Measurements from ENCODE around the gene PRKCA. TPM values are rescaled to one million over a fixed set of nuclear protein-coding genes. Genes with fewer than 3 reads are reported as not detected.
A peak's percentile ranks its signal among the peaks of the same experiment; 100 is the strongest.

The PRKCA gene
- total and polyA plus RNA-seq, 10 of the 15 experiments (the other 5 are each of a cell fraction or from before 2014, with no cell fraction given), result 0.11 to 14.6 (median 0.72) TPM

DNA sequence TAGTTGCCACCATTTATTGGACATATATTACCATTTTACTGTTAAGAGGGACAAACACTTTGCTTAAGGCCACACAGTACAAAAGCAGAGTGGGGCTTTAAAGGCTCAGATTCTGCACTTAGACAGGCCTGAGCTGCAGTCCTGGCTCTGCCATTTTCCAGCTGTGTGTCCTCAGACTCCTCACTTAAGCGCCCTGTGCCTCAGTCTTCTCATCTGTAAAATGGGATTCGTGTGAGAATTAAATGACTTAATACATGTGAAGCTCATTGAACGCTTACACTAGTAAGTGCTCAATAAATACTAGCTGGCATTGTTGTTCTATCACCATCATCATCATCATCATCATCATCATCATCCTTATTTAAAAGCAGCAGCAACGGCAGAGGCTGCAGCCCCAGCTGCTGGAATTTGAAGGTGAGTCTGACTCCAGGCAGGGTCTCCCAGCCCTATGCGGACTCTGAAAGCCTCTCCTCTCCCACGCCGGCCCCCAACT, 532.1 kb downstream of the PRKCA start (continued):
- TF ChIP-seq SREBF1 (IDR thresholded peaks at IDR 0.05; ENCODE audit: low read length) (no peak), POLR2AphosphoS2 (IDR thresholded peaks at IDR 0.05; ENCODE audit: low read depth, low read length) (no peak), EZH2 (IDR thresholded peaks at IDR 0.05; ENCODE audit: borderline replicate concordance, control insufficient read depth, low read depth, low read length) (no peak), GATAD2B (conservative IDR thresholded peaks at IDR 0.05; ENCODE audit: low read depth) (no peak), HDAC2 (IDR thresholded peaks at IDR 0.05) (no peak)
- TF ChIP-seq, protein P1, sequence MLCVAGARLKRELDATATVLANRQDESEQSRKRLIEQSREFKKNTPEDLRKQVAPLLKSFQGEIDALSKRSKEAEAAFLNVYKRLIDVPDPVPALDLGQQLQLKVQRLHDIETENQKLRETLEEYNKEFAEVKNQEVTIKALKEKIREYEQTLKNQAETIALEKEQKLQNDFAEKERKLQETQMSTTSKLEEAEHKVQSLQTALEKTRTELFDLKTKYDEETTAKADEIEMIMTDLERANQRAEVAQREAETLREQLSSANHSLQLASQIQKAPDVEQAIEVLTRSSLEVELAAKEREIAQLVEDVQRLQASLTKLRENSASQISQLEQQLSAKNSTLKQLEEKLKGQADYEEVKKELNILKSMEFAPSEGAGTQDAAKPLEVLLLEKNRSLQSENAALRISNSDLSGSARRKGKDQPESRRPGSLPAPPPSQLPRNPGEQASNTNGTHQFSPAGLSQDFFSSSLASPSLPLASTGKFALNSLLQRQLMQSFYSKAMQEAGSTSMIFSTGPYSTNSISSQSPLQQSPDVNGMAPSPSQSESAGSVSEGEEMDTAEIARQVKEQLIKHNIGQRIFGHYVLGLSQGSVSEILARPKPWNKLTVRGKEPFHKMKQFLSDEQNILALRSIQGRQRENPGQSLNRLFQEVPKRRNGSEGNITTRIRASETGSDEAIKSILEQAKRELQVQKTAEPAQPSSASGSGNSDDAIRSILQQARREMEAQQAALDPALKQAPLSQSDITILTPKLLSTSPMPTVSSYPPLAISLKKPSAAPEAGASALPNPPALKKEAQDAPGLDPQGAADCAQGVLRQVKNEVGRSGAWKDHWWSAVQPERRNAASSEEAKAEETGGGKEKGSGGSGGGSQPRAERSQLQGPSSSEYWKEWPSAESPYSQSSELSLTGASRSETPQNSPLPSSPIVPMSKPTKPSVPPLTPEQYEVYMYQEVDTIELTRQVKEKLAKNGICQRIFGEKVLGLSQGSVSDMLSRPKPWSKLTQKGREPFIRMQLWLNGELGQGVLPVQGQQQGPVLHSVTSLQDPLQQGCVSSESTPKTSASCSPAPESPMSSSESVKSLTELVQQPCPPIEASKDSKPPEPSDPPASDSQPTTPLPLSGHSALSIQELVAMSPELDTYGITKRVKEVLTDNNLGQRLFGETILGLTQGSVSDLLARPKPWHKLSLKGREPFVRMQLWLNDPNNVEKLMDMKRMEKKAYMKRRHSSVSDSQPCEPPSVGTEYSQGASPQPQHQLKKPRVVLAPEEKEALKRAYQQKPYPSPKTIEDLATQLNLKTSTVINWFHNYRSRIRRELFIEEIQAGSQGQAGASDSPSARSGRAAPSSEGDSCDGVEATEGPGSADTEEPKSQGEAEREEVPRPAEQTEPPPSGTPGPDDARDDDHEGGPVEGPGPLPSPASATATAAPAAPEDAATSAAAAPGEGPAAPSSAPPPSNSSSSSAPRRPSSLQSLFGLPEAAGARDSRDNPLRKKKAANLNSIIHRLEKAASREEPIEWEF (IDR thresholded peaks at IDR 0.05; ENCODE audit: insufficient replicate concordance, low read depth, low read length), result no peak

- H3K4me2 ChIP-seq (ENCODE audit: control insufficient read depth, insufficient read depth), result no peak within 1 kb of the TSS
- FAIRE-seq (no peak), ATAC-seq (peak; percentile 51), DNase-seq (ENCODE audit: low read depth, low spot score) (no peak)
- SMC1A ChIA-PET (ENCODE audit: uncharacterized antibody, unreplicated experiment), result no interaction called here
- in situ Hi-C loops (cut with MboI) (no loop called here), intact Hi-C loops (cut with micrococcal nuclease; ENCODE audit: unreplicated experiment) (no loop called here)
- no peaks in the 10 kb centered on the region for H4K20me1 ChIP-seq (ENCODE audit: control insufficient read depth, insufficient read depth)
- H3K9ac ChIP-seq (ENCODE audit: control insufficient read depth, insufficient read depth, low read length), result no peak within 1 kb of the TSS
- H3K27me3 ChIP-seq (replicated peaks in 1 of 2; ENCODE audit: control insufficient read depth in 2 of 2, insufficient read depth in 2 of 2, low read length in 1 of 2), result no peaks in the 10 kb centered on the region; a peak in 2 of 4 replicates
- RAD21 ChIA-PET (ENCODE audit: unreplicated experiment), result no interaction called here
- H3K4me1 ChIP-seq (ENCODE audit: control insufficient read depth, insufficient read depth, low read length), result no peaks in the 10 kb centered on the region
- CTCF ChIA-PET, result no interaction called here
- no peak within 1 kb of the TSS for H3K27ac ChIP-seq (ENCODE audit: control insufficient read depth, insufficient read depth)
- 43% methylated on average over 16 of the region's 57 CpGs for WGBS (ENCODE audit: insufficient coverage, insufficient replicate concordance, low lambda C conversion rate, missing lambda C conversion rate)
- no TSS peak for BruUV-seq (replicated peaks)
- H3K36me3 ChIP-seq (ENCODE audit: control insufficient read depth in 2 of 2, insufficient read depth in 2 of 2, low read length in 1 of 2), result no peaks in the 10 kb centered on the region
- H2AFZ ChIP-seq (ENCODE audit: control insufficient read depth, low read depth, low read length), result no peak within 1 kb of the TSS
- no peaks in the 10 kb centered on the region for H3K79me2 ChIP-seq (ENCODE audit: control insufficient read depth, insufficient read depth, low read length)
- no peak within 1 kb of the TSS for H3K4me3 ChIP-seq
- no peaks in the 10 kb centered on the region for H3K9me3 ChIP-seq (replicated peaks; ENCODE audit: control insufficient read depth, insufficient read depth, low read length)
- POLR2A ChIA-PET, result no interaction called here
- no peak for TF ChIP-seq CREM (IDR thresholded peaks at IDR 0.05; ENCODE audit: low read depth)
- no peak for TF ChIP-seq MLLT1 (IDR thresholded peaks at IDR 0.05)
- TF ChIP-seq SIN3A (IDR thresholded peaks at IDR 0.05; ENCODE audit: low read depth, low read length), result no peak
- no peak for TF ChIP-seq SMAD5 (IDR thresholded peaks at IDR 0.05; ENCODE audit: low read depth)
- TF ChIP-seq, protein P2, sequence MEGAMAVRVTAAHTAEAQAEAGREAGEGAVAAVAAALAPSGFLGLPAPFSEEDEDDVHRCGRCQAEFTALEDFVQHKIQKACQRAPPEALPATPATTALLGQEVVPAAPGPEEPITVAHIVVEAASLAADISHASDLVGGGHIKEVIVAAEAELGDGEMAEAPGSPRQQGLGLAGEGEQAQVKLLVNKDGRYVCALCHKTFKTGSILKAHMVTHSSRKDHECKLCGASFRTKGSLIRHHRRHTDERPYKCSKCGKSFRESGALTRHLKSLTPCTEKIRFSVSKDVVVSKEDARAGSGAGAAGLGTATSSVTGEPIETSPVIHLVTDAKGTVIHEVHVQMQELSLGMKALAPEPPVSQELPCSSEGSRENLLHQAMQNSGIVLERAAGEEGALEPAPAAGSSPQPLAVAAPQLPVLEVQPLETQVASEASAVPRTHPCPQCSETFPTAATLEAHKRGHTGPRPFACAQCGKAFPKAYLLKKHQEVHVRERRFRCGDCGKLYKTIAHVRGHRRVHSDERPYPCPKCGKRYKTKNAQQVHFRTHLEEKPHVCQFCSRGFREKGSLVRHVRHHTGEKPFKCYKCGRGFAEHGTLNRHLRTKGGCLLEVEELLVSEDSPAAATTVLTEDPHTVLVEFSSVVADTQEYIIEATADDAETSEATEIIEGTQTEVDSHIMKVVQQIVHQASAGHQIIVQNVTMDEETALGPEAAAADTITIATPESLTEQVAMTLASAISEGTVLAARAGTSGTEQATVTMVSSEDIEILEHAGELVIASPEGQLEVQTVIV (IDR thresholded peaks at IDR 0.05; ENCODE audit: borderline replicate concordance, partially characterized antibody), result no peak
Measured at GRCh38 chr17:66834919-66835454, 532.6 kb downstream of the PRKCA start, which contains the start of gene CACNG5. Gene CACNG5, plus strand, starts transcription at chr17:66835117. Its CDS starts 42,216 bp downstream, at chr17:66877333.

All from GM12878 (cell line).